ENCODE data around the gene SLC2A4.
A peak's percentile ranks its signal among the peaks of the same experiment; 100 is the strongest.

The SLC2A4 gene

GRCh38 chr17:7313088-7313889 is 31.8 kb downstream of the SLC2A4 start:
- Histone ChIP-seq H3K4me2 (ENCODE audit: low read depth, low read length, poor library complexity, severe bottlenecking) (peak overlapping the region; percentile 81), H3K79me2 (ENCODE audit: insufficient read depth, low read length) (peaks cover 35% of the 10 kb centered on the region), H3K36me3 (ENCODE audit: low read length) (peaks cover 23% of the 10 kb centered on the region)

DNA sequence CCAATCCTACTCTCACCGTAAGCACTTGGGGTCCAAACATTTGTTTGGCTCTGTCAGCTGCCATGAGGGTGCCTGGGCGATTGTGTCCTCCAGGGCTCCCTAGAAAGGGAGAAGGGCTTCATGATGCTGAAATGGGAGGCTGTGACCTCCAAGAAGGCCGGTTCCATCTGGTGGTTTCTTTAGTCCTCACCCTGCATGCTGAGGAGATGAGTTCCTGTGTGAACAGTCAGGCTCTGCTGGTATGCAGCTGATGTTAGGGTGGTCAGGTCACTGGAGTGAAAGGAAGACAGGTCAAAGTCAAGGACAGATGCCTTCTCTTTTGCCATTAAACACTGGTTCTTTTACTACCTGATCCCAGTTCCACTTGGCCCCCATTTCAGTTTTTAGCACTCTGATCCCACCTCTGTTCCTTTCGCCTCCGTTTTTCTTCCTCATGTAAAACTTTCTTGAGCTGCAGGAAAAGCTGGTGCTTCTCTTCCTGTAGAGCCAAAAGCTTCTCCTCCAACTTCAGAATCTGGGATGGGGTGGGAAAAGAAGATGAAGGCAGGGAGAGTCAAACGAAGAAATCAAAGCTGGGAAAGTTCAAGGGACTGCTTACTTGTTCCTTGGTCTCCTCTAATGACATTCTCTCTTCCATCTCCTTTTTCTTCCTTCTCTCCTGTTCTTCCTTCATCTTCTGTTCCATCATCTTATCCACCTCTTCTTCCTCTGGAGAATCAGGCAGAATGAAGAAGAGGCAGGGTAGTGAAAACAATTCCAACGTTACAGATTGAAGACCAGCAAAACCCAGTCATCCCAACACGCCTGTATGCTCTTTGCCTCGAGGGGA is 32.6 kb downstream of the SLC2A4 start:
- Histone ChIP-seq H3K27ac (ENCODE audit: low read depth, low read length) (peak overlapping the region; percentile 75), H3K27me3 (ENCODE audit: low read length) (no peaks in the 10 kb centered on the region), H3F3A (ENCODE audit: insufficient read depth) (peaks cover 49% of the 10 kb centered on the region), H3K9ac (ENCODE audit: low read length) (peak overlapping the region; percentile 83), H3K79me2 (ENCODE audit: insufficient read depth, low read length) (peaks cover 27% of the 10 kb centered on the region), H3K9me2 (replicated peaks; ENCODE audit: insufficient read depth, low read length) (no peaks in the 10 kb centered on the region), H3K4me2 (ENCODE audit: low read depth, low read length, poor library complexity, severe bottlenecking) (peak overlapping the region; percentile 81), H3K9me3 (ENCODE audit: insufficient read depth, low read length) (no peaks in the 10 kb centered on the region), H3K36me3 (ENCODE audit: low read length) (peaks cover 19% of the 10 kb centered on the region), H2AFZ (ENCODE audit: low read depth, low read length, severe bottlenecking) (no peak overlapping the region), H4K20me1 (ENCODE audit: low read depth, low read length) (peaks cover 18% of the 10 kb centered on the region), H3K4me3 (ENCODE audit: insufficient read depth, low read length, poor library complexity, severe bottlenecking) (peak overlapping the region; percentile 89)
- TF ChIP-seq EZH2phosphoT487 (conservative IDR thresholded peaks at IDR 0.05; ENCODE audit: low read length) (no peak), CTCF (IDR thresholded peaks at IDR 0.05; ENCODE audit: insufficient read depth, low read length, poor library complexity, severe bottlenecking) (no peak)

More at GRCh38 chr17:7313088-7313889, 31.8 kb downstream of the SLC2A4 start:
- Histone ChIP-seq H3F3A (ENCODE audit: insufficient read depth) (peaks cover 57% of the 10 kb centered on the region), H3K9me3 (ENCODE audit: insufficient read depth, low read length) (no peaks in the 10 kb centered on the region), H3K9ac (ENCODE audit: low read length) (0 out of 2 replicates have a peak overlapping the region, but pooled peaks have one; percentile 83), H4K20me1 (ENCODE audit: low read depth, low read length) (peaks cover 19% of the 10 kb centered on the region), H2AFZ (ENCODE audit: low read depth, low read length, severe bottlenecking) (no peak overlapping the region), H3K27me3 (ENCODE audit: low read length) (no peaks in the 10 kb centered on the region), H3K27ac (ENCODE audit: low read depth, low read length) (peak overlapping the region; percentile 75; the same call in 1 of the 2 replicates), H3K9me2 (replicated peaks; ENCODE audit: insufficient read depth, low read length) (no peaks in the 10 kb centered on the region), H3K4me3 (ENCODE audit: insufficient read depth, low read length, poor library complexity, severe bottlenecking) (no peak overlapping the region)
- TF ChIP-seq CTCF (IDR thresholded peaks at IDR 0.05; ENCODE audit: insufficient read depth, low read length, poor library complexity, severe bottlenecking) = no peak
- TF ChIP-seq EZH2phosphoT487 (conservative IDR thresholded peaks at IDR 0.05; ENCODE audit: low read length) = no peak

GRCh38 chr17:7314719-7315569 is 33.4 kb downstream of the SLC2A4 start, which contains the start of gene GPS2:
Gene GPS2, minus strand, starts transcription at chr17:7315360. Its CDS starts 308 bp downstream, at chr17:7315052.
- H3K36me3 ChIP-seq (ENCODE audit: low read length) = peaks cover 11% of the 10 kb centered on the region
- H3K27me3 ChIP-seq (ENCODE audit: low read length) = no peaks in the 10 kb centered on the region
- peaks cover 10% of the 10 kb centered on the region; the same call in 1 of the 2 replicates for H4K20me1 ChIP-seq (ENCODE audit: low read depth, low read length)
- no peaks in the 10 kb centered on the region for H3K9me3 ChIP-seq (ENCODE audit: insufficient read depth, low read length)
- H3K4me2 ChIP-seq (ENCODE audit: low read depth, low read length, poor library complexity, severe bottlenecking) = peak within 1 kb of the TSS; percentile 81
- H3K9ac ChIP-seq (ENCODE audit: low read length) = peak within 1 kb of the TSS; percentile 83
- H3F3A ChIP-seq (ENCODE audit: insufficient read depth) = peaks cover 40% of the 10 kb centered on the region
- peaks cover 19% of the 10 kb centered on the region for H3K79me2 ChIP-seq (ENCODE audit: insufficient read depth, low read length)
- H3K27ac ChIP-seq (ENCODE audit: low read depth, low read length) = peak within 1 kb of the TSS; percentile 75
- peak within 1 kb of the TSS; percentile 59 for H2AFZ ChIP-seq (ENCODE audit: low read depth, low read length, severe bottlenecking)
- peak within 1 kb of the TSS; percentile 89 for H3K4me3 ChIP-seq (ENCODE audit: insufficient read depth, low read length, poor library complexity, severe bottlenecking)
- no peak for TF ChIP-seq CTCF (IDR thresholded peaks at IDR 0.05; ENCODE audit: insufficient read depth, low read length, poor library complexity, severe bottlenecking)
- no peak for TF ChIP-seq EZH2phosphoT487 (conservative IDR thresholded peaks at IDR 0.05; ENCODE audit: low read length)
- no peaks in the 10 kb centered on the region for H3K9me2 ChIP-seq (replicated peaks; ENCODE audit: insufficient read depth, low read length)

Measured in SU-DHL-6 (cell line).